H1 (cell line): ENCODE measurements around the gene RCAN3. TPM values are rescaled to one million over a fixed set of nuclear protein-coding genes. Genes with fewer than 3 reads are reported as not detected.
A peak's percentile ranks its signal among the peaks of the same experiment; 100 is the strongest.

Source experiments
- CTCF ChIA-PET: fragments of 300-600 bp; sonication (Branson Sonifier 250); formaldehyde crosslinking; loops from one replicate; lab custom pipeline; 2021; ENCODE audit not compliant: partially characterized antibody; lab: Charles Lee
- POLR2A ChIA-PET: fragments of 300-600 bp; sonication (Branson Sonifier 250); formaldehyde crosslinking; loops from one replicate; lab custom pipeline; 2021; ENCODE audit warnings: inconsistent platforms; ENCODE audit not compliant: partially characterized antibody; lab: Charles Lee
- DNase-seq, 2 experiments: peaks; one replicate each; pipeline versions ENCODE4 v3.0.0 to v3.0.0-alpha.2; 2010 to 2022; ENCODE audit warnings: low spot score in 2 of 2, low read depth in 1 of 2, mixed read lengths in 1 of 2
- FAIRE-seq: peaks from 2 replicates; lab custom pipeline; 2011; peaks lifted over from hg19 to GRCh38; lab: Jason Lieb, UNC
- H2AFZ ChIP-seq: 2 replicates; pipeline ENCODE4 v1.8.1; 2012; ENCODE audit warnings: low read length, inconsistent platforms
- H2AK5ac ChIP-seq: 2 replicates; pipeline ENCODE4 v1.6.1; 2013; ENCODE audit warnings: low read depth, low read length
- H2BK120ac ChIP-seq: replicated peaks from 2 replicates; pipeline ENCODE3; 2013; ENCODE audit warnings: low read depth, low read length, inconsistent platforms
- H2BK12ac ChIP-seq: 2 replicates; pipeline ENCODE4 v1.6.1; 2013; ENCODE audit warnings: low read depth, low read length
- H2BK15ac ChIP-seq: 2 replicates; pipeline ENCODE4 v1.6.1; 2013; ENCODE audit warnings: low read length
- H2BK20ac ChIP-seq: 2 replicates; pipeline ENCODE4 v1.6.1; 2013; ENCODE audit warnings: low read length
- H2BK5ac ChIP-seq: 2 replicates; pipeline ENCODE4 v1.6.1; 2013; ENCODE audit warnings: low read depth, low read length
- H3K14ac ChIP-seq: 2 replicates; pipeline ENCODE4 v1.6.1; 2013; ENCODE audit warnings: inconsistent platforms; ENCODE audit not compliant: insufficient read length
- H3K18ac ChIP-seq: 2 replicates; pipeline ENCODE4 v1.6.1; 2013; ENCODE audit warnings: low read length; ENCODE audit errors: extremely low read depth
- H3K23ac ChIP-seq: 2 replicates; pipeline ENCODE4 v1.6.1; 2013; ENCODE audit warnings: inconsistent platforms; ENCODE audit not compliant: insufficient read length
- H3K23me2 ChIP-seq: 2 replicates; pipeline ENCODE4 v1.6.1; 2013; ENCODE audit warnings: low read depth, low read length
- H3K27ac ChIP-seq: 2 replicates; pipeline ENCODE4 v1.6.1; 2011; ENCODE audit warnings: low read depth, low read length, inconsistent platforms
- H3K27me3 ChIP-seq, 4 experiments: replicated peaks in 1 of 4; 1 replicate in 1 of 4; 2 replicates in 3 of 4; pipeline versions ENCODE4 v1.6.1 to v1.8.1; 2011 to 2013; ENCODE audit warnings: low read length in 3 of 4, mild to moderate bottlenecking in 3 of 4, inconsistent platforms in 2 of 4, mixed read lengths in 2 of 4, moderate library complexity in 1 of 4; ENCODE audit not compliant: control insufficient read depth in 3 of 4, insufficient read depth in 3 of 4; ENCODE audit errors: extremely low read depth in 1 of 4
- H3K36me3 ChIP-seq, 4 experiments: 2 replicates each; pipeline versions ENCODE4 v1.6.1 to v1.8.1; 2011 to 2013; ENCODE audit warnings: mild to moderate bottlenecking in 4 of 4, low read length in 3 of 4, moderate library complexity in 2 of 4, control low read depth in 1 of 4, inconsistent platforms in 1 of 4; ENCODE audit not compliant: insufficient read depth in 4 of 4, control insufficient read depth in 2 of 4
- H3K4ac ChIP-seq: replicated peaks from 2 replicates; pipeline ENCODE3; 2013; ENCODE audit warnings: low read length, low read depth, mixed read lengths, inconsistent platforms; ENCODE audit not compliant: insufficient read length
- H3K4me1 ChIP-seq, 4 experiments: replicated peaks in 1 of 4; 1 replicate in 1 of 4; 2 replicates in 3 of 4; pipeline versions ENCODE4 v1.6.1 to v1.8.1; 2011 to 2013; ENCODE audit warnings: low read length in 3 of 4, inconsistent platforms in 2 of 4, mixed read lengths in 1 of 4; ENCODE audit not compliant: insufficient read depth in 4 of 4, control insufficient read depth in 3 of 4
- H3K4me2 ChIP-seq, 2 experiments: 2 replicates each; pipeline versions ENCODE4 v1.6.1 to v1.8.1; 2011 to 2013; ENCODE audit warnings: low read depth in 2 of 2, low read length in 2 of 2, control low read depth in 1 of 2, inconsistent platforms in 1 of 2, mild to moderate bottlenecking in 1 of 2; ENCODE audit not compliant: insufficient read depth in 1 of 2
- H3K4me3 ChIP-seq, 4 experiments: fragments of 200-600, 300-600 bp in 1 of 4; sonication (generic), shearing (Covaris generic), sonication (Bioruptor Twin) in 1 of 4; 2 replicates each; pipeline versions ENCODE4 v1.5.1 to v1.8.1; 2011 to 2016; ENCODE audit warnings: low read length in 4 of 4, low read depth in 3 of 4, control low read depth in 2 of 4, inconsistent platforms in 2 of 4, mild to moderate bottlenecking in 2 of 4, mixed read lengths in 1 of 4, moderate library complexity in 1 of 4; ENCODE audit not compliant: insufficient read depth in 2 of 4; ENCODE audit errors: extremely low read depth in 1 of 4
- H3K56ac ChIP-seq: replicated peaks from 2 replicates; pipeline ENCODE3; 2013; ENCODE audit warnings: low read depth, mild to moderate bottlenecking, mixed read lengths, low read length, inconsistent platforms; ENCODE audit not compliant: insufficient read length
- H3K79me1 ChIP-seq: 2 replicates; pipeline ENCODE4 v1.6.1; 2013; ENCODE audit warnings: low read depth, low read length, control low read depth
- H3K79me2 ChIP-seq, 2 experiments: 2 replicates each; pipeline versions ENCODE4 v1.6.1 to v1.8.1; 2012 to 2013; ENCODE audit warnings: low read length in 2 of 2, mild to moderate bottlenecking in 2 of 2, inconsistent platforms in 1 of 2; ENCODE audit not compliant: insufficient read depth in 2 of 2, control insufficient read depth in 1 of 2
- H3K9ac ChIP-seq, 4 experiments: replicated peaks in 1 of 4; 1 replicate in 1 of 4; 2 replicates in 3 of 4; pipeline versions ENCODE4 v1.6.1 to v1.8.1; 2011 to 2013; ENCODE audit warnings: low read depth in 3 of 4, low read length in 3 of 4, control low read depth in 2 of 4, mild to moderate bottlenecking in 2 of 4, moderate library complexity in 2 of 4, inconsistent platforms in 1 of 4; ENCODE audit errors: extremely low read depth in 1 of 4
- H3K9me3 ChIP-seq, 2 experiments: 2 replicates each; pipeline versions ENCODE4 v1.6.1 to v1.8.1; 2012 to 2013; ENCODE audit warnings: mild to moderate bottlenecking in 2 of 2, moderate library complexity in 2 of 2, control low read depth in 1 of 2, inconsistent platforms in 1 of 2, low read depth in 1 of 2, low read length in 1 of 2, mixed read lengths in 1 of 2; ENCODE audit not compliant: insufficient read depth in 2 of 2
- H4K20me1 ChIP-seq, 2 experiments: replicated peaks in 1 of 2; 2 replicates each; pipeline versions ENCODE3 to v1.8.1; 2011 to 2013; ENCODE audit warnings: inconsistent platforms in 2 of 2, low read length in 2 of 2, mild to moderate bottlenecking in 1 of 2; ENCODE audit not compliant: insufficient read depth in 2 of 2, control insufficient read depth in 1 of 2
- H4K5ac ChIP-seq: 2 replicates; pipeline ENCODE4 v1.6.1; 2013; ENCODE audit warnings: low read length, low read depth, mixed read lengths, inconsistent platforms; ENCODE audit not compliant: insufficient read length
- H4K8ac ChIP-seq: 2 replicates; pipeline ENCODE4 v1.8.0; 2013; ENCODE audit warnings: mild to moderate bottlenecking, moderate library complexity, low read length, inconsistent platforms; ENCODE audit not compliant: insufficient read depth; ENCODE audit errors: extremely low read depth
- H4K91ac ChIP-seq: replicated peaks from 2 replicates; pipeline ENCODE3; 2013; ENCODE audit warnings: low read length, mixed read lengths, inconsistent platforms; ENCODE audit not compliant: insufficient read length
- CTCF ChIP-seq, 3 experiments: IDR thresholded peaks; 1 replicate in 2 of 3; 2 replicates in 1 of 3; pipeline versions ENCODE4 v1.5.1 to v1.6.1; 2011; ENCODE audit warnings: low read length in 3 of 3, mild to moderate bottlenecking in 3 of 3, inconsistent platforms in 2 of 3, low read depth in 1 of 3, moderate library complexity in 1 of 3; ENCODE audit not compliant: insufficient read depth in 1 of 3; ENCODE audit errors: control extremely low read depth in 1 of 3
- MAX ChIP-seq: IDR thresholded peaks from 2 replicates; pipeline ENCODE4 v1.6.1; 2012; ENCODE audit warnings: inconsistent platforms
- RAD21 ChIP-seq, 2 experiments: IDR thresholded peaks in 1 of 2; conservative IDR thresholded peaks in 1 of 2; 2 replicates each; pipeline ENCODE4 v1.6.1; 2011; ENCODE audit warnings: low read depth in 2 of 2, low read length in 2 of 2, improper control_type of control experiment in 1 of 2, inconsistent platforms in 1 of 2, mild to moderate bottlenecking in 1 of 2, moderate library complexity in 1 of 2
- RXRA ChIP-seq: IDR thresholded peaks from 2 replicates; pipeline ENCODE4 v1.6.1; 2011; ENCODE audit warnings: low read depth, mild to moderate bottlenecking, low read length, moderate library complexity; ENCODE audit not compliant: insufficient read depth
- WGBS, 2 experiments: shearing (Covaris generic) in 1 of 2; methylation state at CpG; one replicate each; pipeline versions ENCODE4 v1.1.6 to v1.1.7; 2013 to 2015; ENCODE audit warnings: low lambda C conversion rate in 2 of 2, mixed read lengths in 2 of 2, inconsistent platforms in 1 of 2, low coverage in 1 of 2, missing lambda C conversion rate in 1 of 2; ENCODE audit not compliant: insufficient replicate concordance in 2 of 2, insufficient coverage in 1 of 2, insufficient read length in 1 of 2; ENCODE audit errors: extremely low coverage in 1 of 2, missing lambda C conversion rate in 1 of 2; 5-methylcytosine and 5-hydroxymethylcytosine counted together
- polyA plus RNA-seq, 7 experiments: library from polyadenylated mRNA; depleted of rRNA in 3 of 7; stranded (reverse) in 5 of 7; unstranded in 2 of 7; fragments of >200 nt in 5 of 7; fragments of 200-250 nt in 2 of 7; gene quantifications; 1 replicate in 5 of 7; 2 replicates in 1 of 7; 4 replicates in 1 of 7; pipeline versions ENCODE4 v1.2.1 to v1.2.3, GENCODE V29; 2011 to 2013; ENCODE audit warnings: missing spikeins in 2 of 7, mixed read lengths in 2 of 7
- total RNA-seq: library from RNA; stranded (reverse); fragmentation: NEBNext Ultra II Directional; extraction: Animal tissue kit (Norgen Biotek cat#: 25700); gene quantifications from 2 replicates; pipeline ENCODE4 v1.2.1, GENCODE V29; 2021

The RCAN3 gene
- total and polyA plus RNA-seq, 2 of the 8 experiments (the other 6 are each of a cell fraction or from before 2014, with no cell fraction given), result 5.6 to 16.6 TPM

- no peaks in the 10 kb centered on the region for H3K79me1 ChIP-seq
- TF ChIP-seq MAX (no peak), RAD21 (IDR thresholded peaks at IDR 0.05 in 1 of 2, conservative IDR thresholded peaks at IDR 0.05 in 1 of 2; ENCODE audit: low read depth in 2 of 2, low read length in 2 of 2) (peak; percentile 27 to 39; a peak in 3 of 4 replicates), RXRA (no peak), CTCF (IDR thresholded peaks at IDR 0.05; ENCODE audit: control extremely low read depth in 1 of 3, insufficient read depth in 1 of 3, low read depth in 1 of 3, low read length in 3 of 3) (peak in 2 of 3 experiments; percentile 36 to 41; a peak in 2 of 4 replicates)
- TF ChIP-seq, all 59 proteins: peak for 2
- Histone ChIP-seq H3K4ac (no peak overlapping the region), H2BK120ac (no peak overlapping the region), H3K36me3 (no peaks in the 10 kb centered on the region), H2BK12ac (no peak overlapping the region), H3K4me1 (no peaks in the 10 kb centered on the region), H4K20me1 (no peaks in the 10 kb centered on the region), H4K5ac (no peak overlapping the region), H3K23me2 (no peaks in the 10 kb centered on the region), H2AFZ (no peak overlapping the region), H4K8ac (no peak overlapping the region), H3K18ac (no peak overlapping the region), H3K79me2 (no peaks in the 10 kb centered on the region), H3K56ac (no peak overlapping the region), H3K23ac (no peak overlapping the region), H3K14ac (no peak overlapping the region), H2AK5ac (no peak overlapping the region), H3K4me3 (no peak overlapping the region), H2BK5ac (no peak overlapping the region), H3K27me3 (no peaks in the 10 kb centered on the region; a peak in 1 of 7 replicates), H4K91ac (no peak overlapping the region), H3K27ac (no peak overlapping the region), H3K4me2 (no peak overlapping the region), H3K9me3 (no peaks in the 10 kb centered on the region), H3K9ac (no peak overlapping the region), H2BK15ac (no peak overlapping the region), H2BK20ac (no peak overlapping the region)
- POLR2A ChIA-PET, result interaction anchor here (0.6 to 1.6 kb wide), 3 partner anchors 25 to 114 kb away, joined by 3 read pairs; partner anchors contain the start of gene RCAN3
- FAIRE-seq, result no peak
- no peak for DNase-seq
- CTCF ChIA-PET, result interaction anchor here (0.7 to 7.8 kb wide), 23 partner anchors 9 to 391 kb away, joined by 3 to 85 read pairs (median 4); partner anchors contain the start of genes NCMAP, NIPAL3 and STPG1
- 96% methylated on average over 8 of the region's 8 CpGs; no CpG with 5 or more reads in 1 of the 2 experiments for WGBS, 2 experiments
Observed at GRCh38 chr1:24526940-24527542, 24.4 kb downstream of the RCAN3 start.
